ENCODE results near the gene RTRAF.

DNA sequence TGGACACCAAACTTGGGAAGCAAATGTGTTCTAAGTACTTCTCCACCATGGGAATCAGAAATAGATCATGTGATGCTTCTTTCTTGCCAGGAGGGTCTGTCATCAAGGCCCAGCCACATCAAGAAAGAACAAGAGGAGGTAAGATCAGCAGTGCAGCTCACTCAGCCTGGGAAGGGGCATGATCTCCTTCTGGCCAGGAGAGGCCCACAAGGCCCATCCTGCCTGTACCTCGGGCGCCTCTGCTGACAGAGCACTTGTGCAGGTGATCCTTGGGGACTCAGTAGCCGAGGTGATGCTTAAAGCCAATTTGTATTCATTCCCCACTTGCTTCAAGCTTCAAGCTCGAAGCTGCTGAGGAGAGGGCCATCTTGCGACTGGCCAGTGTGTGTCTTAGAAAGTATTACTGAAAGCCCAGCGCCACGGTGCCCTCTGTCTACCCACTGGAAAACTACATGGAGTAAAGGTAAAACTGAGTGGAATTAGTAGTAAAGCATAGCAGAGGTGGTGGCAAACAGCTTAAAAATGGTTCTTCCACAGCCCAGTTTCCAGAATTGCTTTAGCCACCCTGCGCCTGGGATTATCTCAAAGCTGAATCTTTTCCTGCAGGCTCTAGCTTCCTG is 26.2 kb downstream of the RTRAF start:
- TF ChIP-seq CTCF (conservative IDR thresholded peaks at IDR 0.05 in 1 of 2, IDR thresholded peaks at IDR 0.05 in 1 of 2; ENCODE audit: extremely low read depth in 1 of 2, insufficient read depth in 1 of 2, low read depth in 1 of 2, low read length in 2 of 2) = peak; percentile 42 to 54
- TF ChIP-seq EZH2 (IDR thresholded peaks at IDR 0.05; ENCODE audit: borderline replicate concordance, low read length) = no peak
